Bronchial epithelial cell (primary cell): ENCODE measurements around the gene ZNF516. TPM values are rescaled to one million over a fixed set of nuclear protein-coding genes. Genes with fewer than 3 reads are reported as not detected.

Experiments used
- DNase-seq: peaks from one replicate; pipeline ENCODE4 v3.0.0-alpha.2; 2010; ENCODE audit warnings: low read depth
- FAIRE-seq: peaks from 2 replicates; lab custom pipeline; 2011; peaks lifted over from hg19 to GRCh38; lab: Jason Lieb, UNC
- H3K27me3 ChIP-seq: 2 replicates; pipeline ENCODE4 v1.5.1; 2011; ENCODE audit warnings: low read length; ENCODE audit not compliant: control insufficient read depth, insufficient read depth
- H3K36me3 ChIP-seq: 2 replicates; pipeline ENCODE4 v1.5.1; 2011; ENCODE audit warnings: low read length; ENCODE audit not compliant: control insufficient read depth, insufficient read depth
- H3K4me3 ChIP-seq: 2 replicates; pipeline ENCODE4 v1.5.1; 2011; ENCODE audit warnings: mild to moderate bottlenecking, low read depth, low read length, control low read depth
- CTCF ChIP-seq: IDR thresholded peaks from 2 replicates; pipeline ENCODE4 v1.5.1; 2011; ENCODE audit warnings: mild to moderate bottlenecking, moderate library complexity, low read length, control low read depth, inconsistent platforms; ENCODE audit not compliant: insufficient read depth, severe bottlenecking
- total RNA-seq: library from RNA; depleted of rRNA; stranded (reverse); fragments of >200 nt; gene quantifications from 2 replicates; pipeline ENCODE4 v1.2.1, GENCODE V29; 2014

Gene ZNF516
- total RNA-seq, 1 donor from 2014 or later = 16.6 TPM

DNA sequence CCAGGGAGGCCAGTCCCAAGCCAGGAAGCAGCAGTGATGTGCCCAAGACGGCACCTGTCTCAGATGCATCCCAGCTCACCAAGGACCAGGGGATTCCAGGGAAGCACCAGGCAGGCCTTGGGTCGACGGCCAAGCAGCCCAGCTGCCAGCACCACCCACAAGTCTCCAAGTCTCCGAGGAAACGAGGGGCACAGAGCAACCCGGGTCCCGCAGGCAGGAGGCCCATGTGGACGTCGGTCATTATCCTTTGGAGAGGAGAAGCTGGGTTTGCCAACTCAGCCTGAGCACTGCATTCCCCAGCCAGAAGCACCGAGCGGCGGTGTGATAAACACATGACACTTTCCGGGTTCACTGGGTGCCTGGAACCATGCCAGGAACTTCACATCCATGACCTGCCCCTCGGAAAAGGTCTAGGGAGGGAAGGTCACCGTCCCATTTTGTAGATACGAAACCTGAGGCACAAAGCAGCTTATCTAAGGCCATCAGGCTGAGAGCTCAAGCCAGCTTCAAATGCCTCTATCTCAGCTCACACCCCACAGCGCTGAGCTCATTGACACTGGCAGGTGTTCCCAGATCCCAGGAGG is 104.5 kb downstream of the ZNF516 start:
- peak; percentile 52 for FAIRE-seq

GRCh38 chr18:76389716-76390115 is 105.3 kb downstream of the ZNF516 start:
- Histone ChIP-seq H3K4me3 (no peak overlapping the region), H3K27me3 (no peaks in the 10 kb centered on the region), H3K36me3 (no peaks in the 10 kb centered on the region)
- TF ChIP-seq CTCF = no peak
- DNase-seq = no peak
- no peak for FAIRE-seq

More for the DNA sequence above, 104.5 kb downstream of the ZNF516 start:
- peaks cover under 1% of the 10 kb centered on the region for H3K36me3 ChIP-seq
- no peaks in the 10 kb centered on the region for H3K27me3 ChIP-seq
- DNase-seq = no peak
- TF ChIP-seq CTCF = no peak
- H3K4me3 ChIP-seq = no peak overlapping the region

GRCh38 chr18:76388891-76389423 is 106.1 kb downstream of the ZNF516 start:
- no peak for TF ChIP-seq CTCF
- DNase-seq (no peak), FAIRE-seq (no peak)
- H3K4me3 ChIP-seq = no peak overlapping the region
- H3K36me3 ChIP-seq = no peaks in the 10 kb centered on the region
- no peaks in the 10 kb centered on the region for H3K27me3 ChIP-seq

DNA sequence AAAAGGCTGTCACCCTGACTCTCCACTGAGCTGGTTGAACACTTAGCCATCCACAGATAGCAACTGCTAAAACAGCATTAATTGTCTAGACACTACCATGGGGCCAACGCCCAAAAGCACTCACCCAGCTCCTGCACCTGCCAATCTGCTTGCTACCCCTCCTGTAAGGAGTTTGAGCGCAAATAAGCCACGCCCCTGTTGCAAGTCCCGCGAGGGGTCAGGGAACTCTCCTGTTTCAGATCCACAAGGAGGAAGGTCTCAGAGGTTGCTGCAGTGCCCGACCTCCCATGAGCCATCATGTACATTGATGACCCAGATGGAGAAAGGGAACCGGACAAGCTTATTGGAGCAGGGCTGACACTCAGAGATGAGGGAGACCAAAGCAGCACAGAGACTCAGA is 106.8 kb downstream of the ZNF516 start:
- DNase-seq (no peak), FAIRE-seq (no peak)
- Histone ChIP-seq H3K27me3 (no peaks in the 10 kb centered on the region), H3K36me3 (no peaks in the 10 kb centered on the region), H3K4me3 (no peak overlapping the region)
- no peak for TF ChIP-seq CTCF

- Histone ChIP-seq H3K4me3 (no peak overlapping the region), H3K27me3 (no peaks in the 10 kb centered on the region), H3K36me3 (no peaks in the 10 kb centered on the region)
- no peak for TF ChIP-seq CTCF
- DNase-seq (no peak), FAIRE-seq (no peak)
Measured at GRCh38 chr18:76387608-76388007, 107.4 kb downstream of the ZNF516 start.

GRCh38 chr18:76386886-76387285 is 108.2 kb downstream of the ZNF516 start:
- DNase-seq (no peak), FAIRE-seq (no peak)
- H3K36me3 ChIP-seq = no peaks in the 10 kb centered on the region
- H3K4me3 ChIP-seq = no peak overlapping the region
- no peaks in the 10 kb centered on the region for H3K27me3 ChIP-seq
- no peak for TF ChIP-seq CTCF
